ENCODE data around the gene TSPAN17. TPM values are rescaled to one million over a fixed set of nuclear protein-coding genes. Genes with fewer than 3 reads are reported as not detected.

TSPAN17 gene
- total and polyA plus RNA-seq, 9 of the 15 experiments (the other 6 are each of a cell fraction or from before 2014, with no cell fraction given), result 0.73 to 58.3 (median 34.5) TPM

- TF ChIP-seq UBTF (IDR thresholded peaks at IDR 0.05; ENCODE audit: borderline replicate concordance in 1 of 2, low read depth in 2 of 2, low read length in 2 of 2), result no peak
- TF ChIP-seq TRIM28 (IDR thresholded peaks at IDR 0.05), result no peak
- no peak for TF ChIP-seq MED1 (CRISPR knock-in tag; IDR thresholded peaks at IDR 0.05; ENCODE audit: borderline replicate concordance)
- no peak for TF ChIP-seq NBN (IDR thresholded peaks at IDR 0.05; ENCODE audit: low read depth)
- TF ChIP-seq GATAD2B (IDR thresholded peaks at IDR 0.05; ENCODE audit: borderline replicate concordance), result no peak
- TF ChIP-seq HMGN3 (IDR thresholded peaks at IDR 0.05; ENCODE audit: borderline replicate concordance, extremely low read depth, insufficient read length, low read depth, low read length), result no peak
- TF ChIP-seq CHD2 (IDR thresholded peaks at IDR 0.05; ENCODE audit: low read depth, low read length), result no peak
Measured at GRCh38 chr5:176680226-176680563, 32.9 kb downstream of the TSPAN17 start (continued).

GRCh38 chr5:176682016-176682531, 34.8 kb downstream of the TSPAN17 start:
- intact Hi-C loops (cut with micrococcal nuclease) (no loop called here), in situ Hi-C loops (cut with MboI) (no loop called here)
- Histone ChIP-seq H3K4me1 (replicated peaks in 1 of 2; ENCODE audit: control insufficient read depth in 2 of 2, insufficient read depth in 2 of 2, low read length in 2 of 2) (peaks cover under 1 to 17% of the 10 kb centered on the region in 2 experiments; a peak in 2 of 5 replicates), H3K9me1 (ENCODE audit: control insufficient read depth, insufficient read depth, low read length) (no peaks in the 10 kb centered on the region), H3K27ac (ENCODE audit: extremely low read depth, low read depth, low read length) (no peak overlapping the region), H3K79me2 (ENCODE audit: control insufficient read depth, insufficient read depth, low read length) (no peaks in the 10 kb centered on the region), H3K9ac (ENCODE audit: insufficient read depth in 1 of 2, low read depth in 2 of 2, low read length in 2 of 2) (no peak overlapping the region), H3K4me2 (ENCODE audit: insufficient read depth, low read length) (no peak overlapping the region), H2AFZ (ENCODE audit: low read depth, low read length) (no peak overlapping the region), H3K9me3 (replicated peaks; ENCODE audit: control insufficient read depth, insufficient read depth, low read depth, low read length) (no peaks in the 10 kb centered on the region), H3K27me3 (ENCODE audit: control insufficient read depth in 2 of 2, insufficient read depth in 2 of 2, low read length in 2 of 2) (peaks cover 17 to 39% of the 10 kb centered on the region in 2 experiments), H4K20me1 (replicated peaks; ENCODE audit: control insufficient read depth, insufficient read depth, low read length) (no peaks in the 10 kb centered on the region), H3K4me3 (no peak overlapping the region), H3K36me3 (ENCODE audit: control insufficient read depth, insufficient read depth, low read length) (no peaks in the 10 kb centered on the region)
- ATAC-seq (no peak), FAIRE-seq (no peak), DNase-seq (ENCODE audit: extremely low read depth in 1 of 4, low spot score in 3 of 4) (no peak)
- BruUV-seq (replicated peaks), result no TSS peak
- TF ChIP-seq AFF4 (CRISPR knock-in tag; IDR thresholded peaks at IDR 0.05) (no peak), HES1 (IDR thresholded peaks at IDR 0.05; ENCODE audit: low read depth) (no peak)
- ChIA-PET CTCF (ENCODE audit: low intra/inter-chr PET ratio) (no interaction called here), POLR2A (interaction anchor here (0.7 kb wide), 1 partner anchor 240 kb away, joined by 3 read pairs; no protein-coding TSS in a partner anchor)
- 7% methylated on average over 6 of the region's 6 CpGs for WGBS (ENCODE audit: insufficient coverage, low coverage, missing lambda C conversion rate)
